NCI-H1105 (cell line): ENCODE data around the gene ZCCHC14.
"Not testable (repeated sequence)": the region's sequence is repeated elsewhere in the genome, so short reads cannot be mapped to it uniquely, and the experiment has no call there.

Experiments
- DNase-seq: peaks from one replicate; lab custom pipeline; 2025; lab: John Stamatoyannopoulos, UW

The ZCCHC14 gene

GRCh38 chr16:87409153-87409552, 83.7 kb downstream of the ZCCHC14 start:
- DNase-seq: no peak

- DNase-seq: no peak
Measured at GRCh38 chr16:87407511-87408112, 85.2 kb downstream of the ZCCHC14 start.

DNA sequence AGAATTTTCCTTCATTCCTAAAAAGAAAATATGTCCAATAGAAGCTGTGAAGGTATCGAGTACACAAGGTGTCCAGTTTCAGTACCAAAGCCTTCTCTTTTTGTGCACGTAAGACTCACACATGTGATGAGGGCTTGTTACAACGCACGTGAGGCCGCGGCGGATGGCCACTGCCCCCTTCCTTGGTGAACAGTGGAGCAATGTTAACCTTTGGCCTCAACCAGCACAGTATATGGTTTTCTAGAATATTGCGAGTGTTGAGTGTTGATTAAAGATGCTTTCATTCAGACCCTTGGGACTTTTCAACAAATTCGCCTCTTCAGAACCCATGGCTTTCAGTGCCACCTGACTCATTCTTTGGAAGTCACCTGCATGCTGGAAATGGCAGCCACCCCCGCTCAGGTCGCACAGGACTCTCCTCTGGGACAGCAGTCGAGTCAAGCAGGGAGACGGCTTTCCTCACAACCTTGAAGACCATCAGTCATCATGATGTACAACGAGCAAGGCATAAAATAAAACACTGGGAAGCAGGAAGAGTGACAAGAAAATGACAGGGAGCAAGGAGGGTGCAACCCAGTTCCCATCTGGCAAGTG, 86.2 kb downstream of the ZCCHC14 start:
- no peak for DNase-seq

DNA sequence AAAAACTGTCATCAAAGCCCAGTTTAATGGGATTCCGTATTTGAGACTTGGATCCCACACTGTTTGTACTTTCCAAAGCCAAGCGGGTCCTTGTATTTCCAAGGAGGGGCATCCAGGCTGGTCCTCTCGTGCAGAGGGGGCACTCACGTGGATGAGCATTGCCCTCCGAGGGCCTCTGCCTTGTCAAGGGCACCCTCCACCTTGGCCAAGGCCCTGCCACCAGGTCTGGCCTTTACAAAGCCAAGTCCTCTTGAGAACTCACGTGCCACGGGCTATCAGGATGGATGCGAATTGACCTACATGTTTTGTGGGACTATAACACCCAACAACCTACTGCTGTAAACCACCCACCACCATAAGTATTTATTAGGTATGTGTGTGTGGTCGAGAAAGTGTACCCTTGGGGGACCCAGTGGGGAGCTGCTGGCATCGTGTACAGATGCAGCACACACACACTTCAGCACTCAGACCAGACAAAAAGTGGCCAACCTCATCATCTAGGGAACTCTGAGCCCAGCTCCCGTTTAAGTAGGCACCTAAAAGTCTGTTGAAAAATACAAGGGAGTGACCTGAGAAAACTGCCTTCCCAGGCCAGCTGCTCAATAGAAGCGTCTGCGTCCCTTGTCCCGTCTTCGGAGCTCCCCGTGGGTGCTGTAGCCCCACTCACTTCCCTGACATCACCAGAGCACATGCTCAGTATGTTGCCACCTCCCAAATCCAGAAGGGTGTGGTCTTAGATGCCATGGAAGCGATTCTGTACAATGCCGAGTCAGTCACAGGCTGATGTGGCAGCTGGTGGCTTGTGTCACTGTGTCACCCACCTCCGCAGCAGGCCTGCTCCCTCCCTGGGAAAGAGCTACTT, 87.8 kb downstream of the ZCCHC14 start:
- no peak for DNase-seq

DNA sequence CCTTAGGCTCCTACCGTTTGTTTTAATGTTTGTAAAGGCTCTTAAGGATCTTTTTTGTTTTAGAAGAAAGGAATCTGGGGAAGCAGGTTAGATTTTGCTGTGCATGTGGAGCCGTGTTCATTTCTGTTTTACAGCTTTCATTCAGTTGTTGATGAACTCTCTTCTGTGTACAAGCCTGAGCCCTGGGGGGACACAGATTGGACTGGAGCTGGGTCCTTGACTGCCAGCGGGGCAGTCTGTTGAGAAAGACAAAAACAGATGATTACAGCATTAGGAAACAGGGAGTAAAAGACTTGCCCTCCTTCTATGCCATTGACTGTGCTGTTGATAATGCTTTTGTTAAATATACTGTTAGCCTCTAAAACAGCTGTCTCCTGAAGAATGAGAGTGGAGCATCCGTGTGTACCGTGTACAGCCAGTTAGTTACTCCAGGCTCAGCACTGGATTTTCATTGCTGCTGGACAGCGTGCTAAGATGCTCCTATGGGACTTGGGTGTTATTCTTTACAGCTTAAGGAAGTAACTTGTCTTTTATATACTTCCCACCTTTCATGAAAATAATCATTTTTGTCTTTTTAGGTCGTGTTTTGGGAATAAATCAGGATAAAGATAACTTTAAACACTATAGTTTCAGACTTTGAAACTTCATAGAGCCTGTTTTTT, 97.5 kb downstream of the ZCCHC14 start:
- DNase-seq: no peak

DNA sequence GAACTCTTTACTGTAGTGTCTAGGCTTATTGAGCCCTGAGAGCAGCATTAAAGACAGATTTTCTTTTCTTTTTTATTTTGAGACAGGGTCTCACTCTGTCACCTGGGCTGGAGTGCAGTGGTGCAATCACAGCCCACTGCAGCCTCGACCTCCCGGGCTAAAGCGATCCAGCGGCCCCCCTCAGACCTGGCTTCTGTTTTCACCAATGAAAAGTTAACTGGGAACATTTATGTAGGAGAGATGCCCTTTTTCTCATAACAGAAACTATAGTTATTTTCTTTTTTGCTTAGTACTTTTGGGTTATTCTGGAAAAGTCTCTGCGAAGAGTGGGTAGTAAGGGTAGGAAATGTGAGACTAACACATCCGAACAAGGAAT, 99.2 kb downstream of the ZCCHC14 start:
- no peak for DNase-seq

- no peak for DNase-seq
Measured at GRCh38 chr16:87392821-87393679, 99.8 kb downstream of the ZCCHC14 start.

DNA sequence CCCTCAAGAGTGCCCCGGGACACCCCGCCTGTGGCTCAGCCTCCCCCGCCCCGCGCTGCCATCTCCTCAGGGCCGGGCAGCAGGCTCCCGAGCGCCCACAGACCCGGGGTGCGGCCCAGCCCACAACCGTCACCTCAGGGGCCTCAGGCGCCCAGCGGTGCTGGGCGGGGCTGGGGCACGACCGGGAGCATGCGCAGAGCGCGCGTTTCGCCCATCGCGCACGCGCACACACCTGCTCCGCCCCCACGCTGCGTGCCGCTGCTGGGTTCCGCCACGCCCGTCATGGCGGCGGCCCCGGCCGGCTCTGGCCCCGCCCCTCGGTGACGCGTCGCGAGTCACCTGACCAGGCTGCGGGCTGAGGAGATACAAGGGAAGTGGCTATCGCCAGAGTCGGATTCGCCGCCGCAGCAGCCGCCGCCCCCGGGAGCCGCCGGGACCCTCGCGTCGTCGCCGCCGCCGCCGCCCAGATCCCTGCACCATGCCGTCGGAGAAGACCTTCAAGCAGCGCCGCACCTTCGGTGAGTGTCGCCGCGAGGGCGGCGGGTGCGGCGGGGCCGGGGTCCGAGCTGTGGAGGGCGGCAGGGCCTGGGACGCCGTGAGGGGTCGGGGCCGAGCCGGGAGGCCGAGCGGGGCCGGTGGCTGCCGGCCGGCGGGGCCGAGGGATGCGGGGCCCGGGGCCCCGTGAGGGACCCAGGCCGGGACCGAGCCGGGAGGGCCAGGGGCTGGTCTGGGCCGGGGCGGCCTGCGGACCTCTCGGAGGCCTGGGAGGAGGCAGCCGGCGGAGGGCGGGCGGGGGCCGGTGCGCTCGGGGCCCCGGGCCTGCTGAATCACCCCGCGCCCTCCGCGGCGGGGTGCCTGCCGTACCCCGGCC, 100.6 kb downstream of the ZCCHC14 start, which contains the start of gene MAP1LC3B:
Gene MAP1LC3B, plus strand, starts transcription at position 387 of the 871 bp plus-strand sequence. Its CDS starts 92 bp downstream, at position 479.
- peak; percentile 81 for DNase-seq

GRCh38 chr16:87391324-87391949, 101.4 kb downstream of the ZCCHC14 start:
- no peak for DNase-seq

DNA sequence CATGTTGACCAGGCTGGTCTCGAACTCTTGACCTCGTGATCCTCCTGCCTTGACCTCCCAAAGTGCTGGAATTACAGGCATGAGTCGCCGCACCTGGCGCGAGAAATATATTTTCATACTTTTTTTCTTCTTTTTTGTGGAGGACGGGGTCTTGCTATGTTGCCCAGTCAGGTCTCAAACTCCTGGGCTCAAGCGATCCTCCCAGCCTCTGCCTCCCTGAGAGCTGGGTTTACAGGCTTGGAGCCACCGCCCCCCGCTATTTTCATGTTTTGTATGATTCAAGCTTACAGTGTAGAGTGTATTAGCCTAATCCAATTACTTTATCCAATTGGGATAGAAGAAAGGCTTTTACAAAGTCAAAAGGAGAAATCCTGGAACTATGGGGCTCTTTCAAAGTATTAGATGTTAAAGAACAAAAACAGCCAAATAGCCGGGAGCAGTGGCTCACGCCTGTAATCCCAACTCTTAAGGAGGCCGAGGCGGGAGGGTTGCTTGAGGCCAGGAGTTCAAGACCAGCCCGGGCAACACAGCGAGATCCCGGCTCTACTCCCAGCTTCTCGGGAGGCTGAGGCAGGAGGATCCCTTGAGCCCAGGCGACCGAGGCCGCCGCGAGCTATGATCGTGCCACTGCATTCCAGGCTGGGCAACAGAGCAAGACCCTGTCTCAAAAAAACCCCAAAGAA, 102.0 kb downstream of the ZCCHC14 start:
- no peak for DNase-seq

GRCh38 chr16:87389914-87390313, 102.9 kb downstream of the ZCCHC14 start:
- DNase-seq: not testable (repeated sequence)

- no peak for DNase-seq
Measured at GRCh38 chr16:87389245-87389644, 103.6 kb downstream of the ZCCHC14 start.

- DNase-seq: no peak
Measured at GRCh38 chr16:87388818-87389134, 104.0 kb downstream of the ZCCHC14 start.

DNA sequence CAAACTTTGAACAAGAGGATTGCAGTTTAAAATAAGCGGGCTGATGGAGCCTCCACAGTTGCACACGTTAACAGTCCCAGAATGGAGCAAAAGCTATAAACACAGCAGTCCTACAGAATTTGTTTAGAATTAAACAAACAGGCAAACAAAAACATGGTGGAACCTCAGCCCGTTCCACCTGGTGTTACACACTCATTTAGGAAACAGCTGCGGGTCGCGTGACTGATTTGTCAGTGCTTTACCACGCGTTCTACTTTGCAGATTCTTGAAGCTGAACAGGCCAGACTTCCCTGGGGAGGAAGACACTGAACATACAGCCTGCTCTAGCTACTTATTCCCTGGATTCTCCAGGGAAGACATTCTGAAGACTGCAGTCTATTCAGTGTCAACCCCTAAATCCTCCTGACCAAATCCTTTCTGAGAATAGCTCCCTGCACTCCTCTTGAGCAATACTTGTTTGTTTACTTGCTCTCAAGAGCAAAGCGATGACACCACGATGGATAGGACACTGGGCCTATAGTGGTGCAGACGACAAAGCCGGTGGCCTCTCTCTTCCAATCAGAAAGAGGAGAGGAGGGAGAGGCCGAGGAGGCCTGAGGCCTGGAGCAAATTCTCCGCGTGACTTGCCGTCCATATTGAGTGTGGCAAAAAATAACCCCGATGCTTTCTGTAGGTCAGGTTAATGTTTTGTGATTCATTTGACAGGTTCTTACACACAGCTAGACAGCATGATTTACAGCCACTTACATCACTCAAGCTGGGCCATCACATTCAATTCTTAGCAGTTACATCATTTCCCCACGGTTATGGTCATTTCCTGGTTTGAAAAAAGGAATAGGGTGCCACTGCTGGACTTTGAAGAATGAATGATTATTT, 104.6 kb downstream of the ZCCHC14 start:
- peak; percentile 92 for DNase-seq

GRCh38 chr16:87384875-87385167, 108.0 kb downstream of the ZCCHC14 start:
- not testable (repeated sequence) for DNase-seq

DNA sequence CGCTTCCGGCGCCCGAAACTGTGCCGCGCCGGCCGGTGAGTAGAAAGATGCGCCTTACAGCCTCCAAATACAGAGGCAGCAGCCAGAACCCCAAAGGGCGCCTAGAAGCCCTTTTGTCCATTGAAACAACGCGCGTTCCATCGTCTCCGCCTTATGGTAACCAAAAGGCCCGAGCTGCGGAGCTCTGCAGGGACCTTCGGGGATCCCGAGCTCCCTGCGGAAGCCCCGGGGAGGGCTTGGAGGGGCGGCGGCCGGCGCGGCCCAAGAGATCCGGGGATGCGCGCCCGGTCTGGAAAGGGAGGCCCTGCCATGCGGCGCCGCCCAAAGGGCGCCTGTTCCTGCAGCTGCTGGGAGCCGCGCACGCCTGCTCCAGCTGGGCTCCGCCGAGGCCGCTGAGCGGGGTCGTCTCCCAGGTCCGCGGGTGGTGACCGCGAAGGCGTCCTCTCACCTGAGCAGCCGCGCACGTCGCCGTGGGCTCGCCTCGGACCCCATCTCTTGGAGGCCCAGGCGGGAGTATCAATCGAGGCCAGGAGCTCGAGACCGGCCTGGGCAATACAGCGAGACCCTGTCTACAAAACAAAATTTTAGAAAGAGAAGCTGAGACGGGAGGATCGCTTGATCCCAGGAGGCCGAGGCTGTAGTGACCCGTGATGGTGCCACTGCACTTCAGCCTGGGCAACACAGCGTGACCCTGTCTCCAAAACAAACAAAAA, 108.5 kb downstream of the ZCCHC14 start:
- no peak for DNase-seq

DNA sequence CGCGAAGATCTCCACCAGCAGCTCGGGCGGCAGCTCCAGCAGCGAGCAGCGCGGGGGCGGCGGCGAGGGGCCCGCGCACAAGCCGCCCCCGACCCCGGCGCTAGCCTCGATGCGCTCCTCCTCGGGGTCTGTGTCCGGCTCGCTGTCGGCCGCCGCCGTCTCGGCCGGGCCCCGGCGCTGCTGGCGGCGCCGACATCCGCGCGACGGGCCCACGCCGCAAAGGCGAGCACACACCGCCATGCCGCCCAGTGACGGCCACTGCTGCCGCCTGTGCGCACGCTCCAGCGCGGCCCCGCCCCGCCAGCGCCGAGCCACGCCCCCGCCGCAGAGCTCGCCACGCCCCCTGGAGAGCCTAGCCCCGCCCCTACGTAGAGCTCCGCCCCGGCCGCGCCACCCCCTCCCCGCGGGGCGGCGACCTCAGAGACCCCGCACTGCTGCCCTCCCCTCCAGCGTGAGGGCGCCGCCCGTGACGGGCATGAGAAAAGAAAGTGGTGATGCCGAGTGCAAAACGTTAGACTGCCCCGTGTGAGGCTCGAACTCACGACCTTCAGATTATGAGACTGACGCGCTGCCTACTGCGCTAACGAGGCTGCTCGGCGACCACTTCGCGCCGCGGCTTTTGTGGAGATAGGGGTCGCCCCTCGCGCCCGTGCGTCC, 109.2 kb downstream of the ZCCHC14 start, which contains the start of gene FBXO31:
Gene FBXO31, minus strand, starts transcription at position 272 of the 657 bp plus-strand sequence. Its CDS starts 32 bp downstream, at position 240.
- DNase-seq: peak; percentile 62
